GM18498 (cell line): ENCODE measurements around the gene LTB.
A peak's percentile ranks its signal among the peaks of the same experiment; 100 is the strongest.

Source experiments
- ATAC-seq: cut with Tn5 transposase; IDR thresholded peaks from one replicate; pipeline ENCODE4 v1.9.1; 2021; ENCODE audit warnings: mild to moderate bottlenecking, moderate library complexity; ENCODE audit not compliant: unreplicated experiment

The LTB gene

GRCh38 chr6:31582230-31582643 is at the start of gene LTB:
LTB (minus strand) TSS chr6:31582424; CDS start chr6:31582417, 7 bp downstream.
- no peak for ATAC-seq

GRCh38 chr6:31631681-31632278 is 49.6 kb upstream of the LTB start:
- ATAC-seq: no peak

GRCh38 chr6:31631209-31631608 is 49.0 kb upstream of the LTB start:
- ATAC-seq: no peak

- no peak for ATAC-seq
These were observed 48.1 kb upstream of the LTB start for GRCh38 chr6:31630177-31630934.

- no peak for ATAC-seq
These were observed 46.8 kb upstream of the LTB start for GRCh38 chr6:31629014-31629413.

- ATAC-seq: no peak
These were observed 45.6 kb upstream of the LTB start for GRCh38 chr6:31627690-31628287.

- no peak for ATAC-seq
These were observed 44.7 kb upstream of the LTB start for GRCh38 chr6:31626952-31627351.

GRCh38 chr6:31624070-31624469 is 41.8 kb upstream of the LTB start:
- no peak for ATAC-seq

GRCh38 chr6:31622684-31623091 is 40.5 kb upstream of the LTB start:
- ATAC-seq: no peak

GRCh38 chr6:31621991-31622390 is 39.8 kb upstream of the LTB start:
- ATAC-seq: no peak

GRCh38 chr6:31621320-31621939 is 39.2 kb upstream of the LTB start:
- ATAC-seq: no peak

- peak; percentile 58 for ATAC-seq
These were observed 38.5 kb upstream of the LTB start, which contains the start of gene PRRC2A for GRCh38 chr6:31620586-31621319. PRRC2A (plus strand) TSS chr6:31620715; CDS start chr6:31622790, 2,075 bp downstream.

GRCh38 chr6:31619805-31620585 is 37.8 kb upstream of the LTB start:
- ATAC-seq: peak; percentile 84

- no peak for ATAC-seq
These were observed 34.8 kb upstream of the LTB start for GRCh38 chr6:31617010-31617409.

- no peak for ATAC-seq
These were observed 33.5 kb upstream of the LTB start for GRCh38 chr6:31615748-31616147.

- ATAC-seq: peak; percentile 26
These were observed 32.7 kb upstream of the LTB start, which contains the start of gene AIF1 for GRCh38 chr6:31614684-31615578. AIF1 (plus strand) TSS chr6:31615234; CDS start chr6:31615330, 96 bp downstream.

- peak; percentile 74 for ATAC-seq
These were observed 31.9 kb upstream of the LTB start for GRCh38 chr6:31614075-31614619.

- no peak for ATAC-seq
These were observed 28.7 kb upstream of the LTB start for GRCh38 chr6:31610968-31611367.
